ENCODE measurements around the gene SPATA33. TPM values are rescaled to one million over a fixed set of nuclear protein-coding genes. Genes with fewer than 3 reads are reported as not detected.

Gene SPATA33
- total RNA-seq, 1 experiment from 2014 or later: 19.7 TPM

GRCh38 chr16:89613954-89614459 lies 43.6 kb upstream of the SPATA33 start:
- H3K27ac Mint-ChIP-seq (ENCODE audit: unreplicated experiment): no peak overlapping the region
- ChIA-PET CTCF (interaction anchor here (1.5 to 1.6 kb wide), 2 partner anchors 14 to 28 kb away, joined by 5 read pairs; no protein-coding TSS in a partner anchor), POLR2A (no interaction called here)
- Histone ChIP-seq H3K4me3 (ENCODE audit: low read depth, low read length) (no peak overlapping the region), H3K9me3 (no peaks in the 10 kb centered on the region; the same call in 1 of the 2 replicates), H3K27me3 (replicated peaks; ENCODE audit: control insufficient read depth, insufficient read depth, low read length) (no peaks in the 10 kb centered on the region), H3K36me3 (ENCODE audit: control insufficient read depth, insufficient read depth, low read length) (no peaks in the 10 kb centered on the region), H3K4me1 (peaks cover 32% of the 10 kb centered on the region)
- no peaks in the 10 kb centered on the region for H3K27me3 Mint-ChIP-seq (ENCODE audit: insufficient read depth, unreplicated experiment)
- intact Hi-C loops (cut with micrococcal nuclease; ENCODE audit: unreplicated experiment): no loop called here
- no peaks in the 10 kb centered on the region for H3K36me3 Mint-ChIP-seq (ENCODE audit: insufficient read depth, unreplicated experiment)
- DNase-seq: no peak
- BruUV-seq (replicated peaks): no TSS peak
- H3K4me3 Mint-ChIP-seq (ENCODE audit: unreplicated experiment): no peak overlapping the region
- no peaks in the 10 kb centered on the region for H3K9me3 Mint-ChIP-seq (ENCODE audit: unreplicated experiment)
- no peak for TF ChIP-seq CTCF (IDR thresholded peaks at IDR 0.05; ENCODE audit: insufficient read depth in 1 of 2, low read depth in 1 of 2, low read length in 1 of 2, severe bottlenecking in 1 of 2, unreplicated experiment in 1 of 2)
- peaks cover 33% of the 10 kb centered on the region for H3K4me1 Mint-ChIP-seq (ENCODE audit: low read depth, unreplicated experiment)

- Mint-ChIP-seq H3K27ac (ENCODE audit: unreplicated experiment) (no peak overlapping the region), H3K4me3 (ENCODE audit: unreplicated experiment) (no peak overlapping the region), H3K36me3 (ENCODE audit: insufficient read depth, unreplicated experiment) (no peaks in the 10 kb centered on the region), H3K27me3 (ENCODE audit: insufficient read depth, unreplicated experiment) (no peaks in the 10 kb centered on the region), H3K9me3 (ENCODE audit: unreplicated experiment) (no peaks in the 10 kb centered on the region), H3K4me1 (ENCODE audit: low read depth, unreplicated experiment) (peaks cover 29% of the 10 kb centered on the region)
- intact Hi-C loops (cut with micrococcal nuclease; ENCODE audit: unreplicated experiment): no loop called here
- BruUV-seq (replicated peaks): no TSS peak
- H3K27me3 ChIP-seq (replicated peaks; ENCODE audit: control insufficient read depth, insufficient read depth, low read length): no peaks in the 10 kb centered on the region
- POLR2A ChIA-PET: no interaction called here
- CTCF ChIA-PET: interaction anchor here (1.4 to 1.6 kb wide), 3 partner anchors 16 to 30 kb away, joined by 4 to 5 read pairs (median 5); no protein-coding TSS in a partner anchor
- DNase-seq: no peak
- TF ChIP-seq CTCF (IDR thresholded peaks at IDR 0.05; ENCODE audit: insufficient read depth in 1 of 2, low read depth in 1 of 2, low read length in 1 of 2, severe bottlenecking in 1 of 2, unreplicated experiment in 1 of 2): no peak
- peaks cover 20% of the 10 kb centered on the region for H3K4me1 ChIP-seq
- no peaks in the 10 kb centered on the region for H3K36me3 ChIP-seq (ENCODE audit: control insufficient read depth, insufficient read depth, low read length)
- no peaks in the 10 kb centered on the region; the same call in 1 of the 2 replicates for H3K9me3 ChIP-seq
- no peak overlapping the region for H3K4me3 ChIP-seq (ENCODE audit: low read depth, low read length)
Observed at GRCh38 chr16:89615176-89615575, 42.5 kb upstream of the SPATA33 start.

GRCh38 chr16:89615596-89616090 lies 42.0 kb upstream of the SPATA33 start:
- no TSS peak for BruUV-seq (replicated peaks)
- no peaks in the 10 kb centered on the region for H3K9me3 Mint-ChIP-seq (ENCODE audit: unreplicated experiment)
- Histone ChIP-seq H3K4me1 (peaks cover 18% of the 10 kb centered on the region), H3K4me3 (ENCODE audit: low read depth, low read length) (no peak overlapping the region), H3K9me3 (no peaks in the 10 kb centered on the region), H3K27me3 (replicated peaks; ENCODE audit: control insufficient read depth, insufficient read depth, low read length) (no peaks in the 10 kb centered on the region), H3K36me3 (ENCODE audit: control insufficient read depth, insufficient read depth, low read length) (no peaks in the 10 kb centered on the region)
- TF ChIP-seq CTCF (IDR thresholded peaks at IDR 0.05; ENCODE audit: insufficient read depth in 1 of 2, low read depth in 1 of 2, low read length in 1 of 2, severe bottlenecking in 1 of 2, unreplicated experiment in 1 of 2): peak; percentile 52 to 59
- intact Hi-C loops (cut with micrococcal nuclease; ENCODE audit: unreplicated experiment): no loop called here
- peaks cover 25% of the 10 kb centered on the region for H3K4me1 Mint-ChIP-seq (ENCODE audit: low read depth, unreplicated experiment)
- no peaks in the 10 kb centered on the region for H3K27me3 Mint-ChIP-seq (ENCODE audit: insufficient read depth, unreplicated experiment)
- POLR2A ChIA-PET: no interaction called here
- H3K36me3 Mint-ChIP-seq (ENCODE audit: insufficient read depth, unreplicated experiment): no peaks in the 10 kb centered on the region
- CTCF ChIA-PET: interaction anchor here (1.4 to 1.6 kb wide), 3 partner anchors 16 to 29 kb away, joined by 4 to 5 read pairs (median 5); no protein-coding TSS in a partner anchor
- H3K27ac Mint-ChIP-seq (ENCODE audit: unreplicated experiment): no peak overlapping the region
- DNase-seq: peak in 1 of 2 experiments; percentile 50
- no peak overlapping the region for H3K4me3 Mint-ChIP-seq (ENCODE audit: unreplicated experiment)
